Brain microvascular endothelial cell (primary cell): ENCODE data around the gene FGD5.
A peak's percentile ranks its signal among the peaks of the same experiment; 100 is the strongest.

ENCODE experiments used
- DNase-seq: peaks from one replicate; pipeline ENCODE4 v3.0.0-alpha.2; 2020
- H3K27ac ChIP-seq: fragments of 250-450 bp; sonication (Bioruptor Pico); 2 replicates; pipeline ENCODE4 v1.5.1; 2020; ENCODE audit warnings: mild to moderate bottlenecking, moderate library complexity
- H3K27me3 ChIP-seq: fragments of 250-450 bp; sonication (Bioruptor Pico); replicated peaks from 2 replicates; pipeline ENCODE4 v1.5.1; 2020; ENCODE audit warnings: mild to moderate bottlenecking
- H3K36me3 ChIP-seq: fragments of 250-450 bp; sonication (Bioruptor Pico); replicated peaks from 2 replicates; pipeline ENCODE4 v1.5.1; 2020; ENCODE audit warnings: mild to moderate bottlenecking
- H3K4me3 ChIP-seq: 2 replicates; pipeline ENCODE4 v1.5.1; 2011; ENCODE audit warnings: low read depth, mild to moderate bottlenecking, control low read depth, low read length, moderate library complexity
- CTCF ChIP-seq: IDR thresholded peaks from 2 replicates; pipeline ENCODE4 v1.5.1; 2011; ENCODE audit warnings: low read depth, mild to moderate bottlenecking, moderate library complexity, low read length, control low read depth, inconsistent platforms; ENCODE audit errors: missing control alignments
- in situ Hi-C: cut with HindIII; loops from 2 replicates; pipeline ENCODE4 v1.10.0; 2017; ENCODE audit warnings: low sequenced_read_pairs, low pct_ligation_motif_present

FGD5 gene

GRCh38 chr3:14862661-14863230 is 44.0 kb downstream of the FGD5 start:
- H3K27ac ChIP-seq = no peak overlapping the region
- H3K4me3 ChIP-seq = no peak overlapping the region
- TF ChIP-seq CTCF = no peak
- in situ Hi-C loops = no loop called here
- DNase-seq = no peak
- H3K27me3 ChIP-seq = no peaks in the 10 kb centered on the region
- H3K36me3 ChIP-seq = no peaks in the 10 kb centered on the region

GRCh38 chr3:14863333-14864100 is 44.8 kb downstream of the FGD5 start:
- in situ Hi-C loops = no loop called here
- no peaks in the 10 kb centered on the region for H3K36me3 ChIP-seq
- DNase-seq = no peak
- H3K4me3 ChIP-seq = no peak overlapping the region
- peak; percentile 50 for TF ChIP-seq CTCF
- no peak overlapping the region for H3K27ac ChIP-seq
- H3K27me3 ChIP-seq = no peaks in the 10 kb centered on the region

- H3K27ac ChIP-seq = no peak overlapping the region
- H3K36me3 ChIP-seq = no peaks in the 10 kb centered on the region
- no peak overlapping the region for H3K4me3 ChIP-seq
- TF ChIP-seq CTCF = no peak
- no peak for DNase-seq
- H3K27me3 ChIP-seq = no peaks in the 10 kb centered on the region
- in situ Hi-C loops = no loop called here
These were observed 45.4 kb downstream of the FGD5 start for GRCh38 chr3:14864131-14864530.

DNA sequence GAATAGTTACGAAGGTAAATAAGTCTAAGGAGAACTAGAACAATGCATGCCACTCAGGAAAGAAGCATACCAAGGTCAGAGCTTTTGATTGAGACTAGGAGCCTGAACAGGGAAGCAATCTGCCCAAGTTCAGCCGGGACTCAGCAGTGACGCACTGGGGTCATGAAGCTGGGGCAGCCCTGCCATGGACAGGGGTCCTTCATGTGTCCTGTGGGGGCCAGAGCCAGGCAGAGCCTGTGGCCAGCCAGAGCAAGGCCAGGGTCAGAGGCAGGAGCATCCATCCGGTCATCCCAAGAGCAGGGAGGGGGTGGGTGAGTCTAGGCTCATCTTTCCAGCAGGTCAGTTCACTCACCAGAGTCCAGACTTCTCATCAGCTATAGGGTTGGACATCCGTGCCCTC is 47.9 kb downstream of the FGD5 start:
- Histone ChIP-seq H3K36me3 (no peaks in the 10 kb centered on the region), H3K4me3 (no peak overlapping the region), H3K27ac (no peak overlapping the region), H3K27me3 (no peaks in the 10 kb centered on the region)
- no peak for DNase-seq
- in situ Hi-C loops = no loop called here
- no peak for TF ChIP-seq CTCF

DNA sequence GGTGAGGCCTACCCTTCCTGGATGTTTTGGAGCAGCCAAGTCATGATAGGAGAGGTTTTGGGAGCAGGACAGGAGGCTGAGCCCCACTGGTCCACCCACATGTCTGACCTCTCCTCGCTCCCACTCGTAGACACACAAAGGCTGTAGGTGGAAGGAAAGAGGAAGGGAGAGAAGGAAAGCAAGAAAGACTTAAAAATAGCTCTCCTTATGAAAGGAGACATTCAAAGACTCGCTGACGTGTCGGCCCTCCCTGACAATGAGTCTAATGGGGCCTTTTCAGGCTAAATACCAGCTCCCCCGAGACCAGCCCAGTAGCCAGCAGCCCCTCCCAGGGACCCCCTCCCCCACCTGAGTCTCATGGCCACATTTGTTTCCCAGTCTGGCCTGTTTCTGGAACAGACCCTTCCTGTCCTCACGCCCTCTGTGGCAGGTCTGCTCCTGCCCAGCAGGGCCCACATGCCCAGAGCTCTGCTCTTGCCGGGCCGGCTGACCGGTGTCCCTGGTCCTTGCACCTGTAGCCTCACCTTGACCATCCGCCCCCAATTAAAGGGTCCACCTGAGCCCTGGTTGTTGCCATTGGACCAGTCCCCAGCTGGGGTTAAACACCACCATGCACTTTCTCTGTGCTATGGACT is 49.3 kb downstream of the FGD5 start:
- no peaks in the 10 kb centered on the region for H3K27me3 ChIP-seq
- H3K27ac ChIP-seq = no peak overlapping the region
- H3K36me3 ChIP-seq = no peaks in the 10 kb centered on the region
- H3K4me3 ChIP-seq = no peak overlapping the region
- no peak for DNase-seq
- in situ Hi-C loops = no loop called here
- TF ChIP-seq CTCF = no peak
